ENCODE results near the gene COL4A2. TPM values are rescaled to one million over a fixed set of nuclear protein-coding genes. Genes with fewer than 3 reads are reported as not detected.

The COL4A2 gene
- polyA plus RNA-seq, 1 experiment: 208 TPM

DNA sequence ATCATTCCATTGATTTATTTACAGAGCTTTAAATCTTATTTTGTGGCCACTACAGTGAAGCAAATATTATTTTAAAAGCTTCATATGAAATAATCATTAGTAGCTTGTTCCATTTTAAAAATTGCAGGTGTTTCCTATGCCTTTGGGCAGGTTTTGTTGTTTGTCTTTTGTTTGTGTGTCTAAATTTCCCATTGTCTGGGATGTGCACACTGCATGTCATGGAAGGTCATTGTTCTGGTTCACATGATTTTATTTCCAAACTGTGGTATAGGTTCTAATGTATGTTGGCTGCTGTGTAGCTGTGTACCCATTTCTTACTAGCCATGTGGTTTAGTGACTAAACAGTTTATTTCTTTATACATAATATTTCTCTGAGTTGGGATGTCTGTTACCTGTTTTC lies 65.6 kb downstream of the COL4A2 start:
- CTCF ChIA-PET: no interaction called here

DNA sequence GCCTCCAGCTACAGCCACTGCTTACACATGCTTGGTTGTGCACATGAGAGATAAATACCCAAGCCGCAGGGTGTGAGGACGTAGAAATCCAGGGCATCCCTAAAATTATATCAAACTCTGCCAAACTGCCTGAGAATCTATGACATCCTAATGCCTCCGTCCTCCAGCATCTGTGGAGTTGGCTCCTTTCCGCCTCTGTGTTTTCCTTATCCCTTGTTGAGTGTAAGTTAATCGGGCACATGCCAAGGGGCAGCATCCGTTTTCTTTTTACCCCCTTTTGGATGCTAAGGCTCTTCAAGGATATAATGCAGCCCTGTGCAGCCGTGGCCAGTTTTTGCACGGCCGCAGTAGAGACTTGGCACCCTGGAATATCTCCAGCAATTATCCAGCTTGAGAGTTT lies 66.5 kb downstream of the COL4A2 start:
- TF ChIP-seq, protein P1, sequence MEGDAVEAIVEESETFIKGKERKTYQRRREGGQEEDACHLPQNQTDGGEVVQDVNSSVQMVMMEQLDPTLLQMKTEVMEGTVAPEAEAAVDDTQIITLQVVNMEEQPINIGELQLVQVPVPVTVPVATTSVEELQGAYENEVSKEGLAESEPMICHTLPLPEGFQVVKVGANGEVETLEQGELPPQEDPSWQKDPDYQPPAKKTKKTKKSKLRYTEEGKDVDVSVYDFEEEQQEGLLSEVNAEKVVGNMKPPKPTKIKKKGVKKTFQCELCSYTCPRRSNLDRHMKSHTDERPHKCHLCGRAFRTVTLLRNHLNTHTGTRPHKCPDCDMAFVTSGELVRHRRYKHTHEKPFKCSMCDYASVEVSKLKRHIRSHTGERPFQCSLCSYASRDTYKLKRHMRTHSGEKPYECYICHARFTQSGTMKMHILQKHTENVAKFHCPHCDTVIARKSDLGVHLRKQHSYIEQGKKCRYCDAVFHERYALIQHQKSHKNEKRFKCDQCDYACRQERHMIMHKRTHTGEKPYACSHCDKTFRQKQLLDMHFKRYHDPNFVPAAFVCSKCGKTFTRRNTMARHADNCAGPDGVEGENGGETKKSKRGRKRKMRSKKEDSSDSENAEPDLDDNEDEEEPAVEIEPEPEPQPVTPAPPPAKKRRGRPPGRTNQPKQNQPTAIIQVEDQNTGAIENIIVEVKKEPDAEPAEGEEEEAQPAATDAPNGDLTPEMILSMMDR (IDR thresholded peaks at IDR 0.05; ENCODE audit: low read depth, low read length): no peak
- CTCF ChIA-PET: no interaction called here
- DNase-seq (ENCODE audit: low read depth, low spot score): no peak

More for the DNA sequence above, 65.6 kb downstream of the COL4A2 start:
- Histone ChIP-seq H3K27ac (ENCODE audit: low read depth, low read length) (no peak overlapping the region), H3K4me3 (ENCODE audit: low read depth, low read length) (no peak overlapping the region), H3K9me3 (ENCODE audit: control insufficient read depth, insufficient read depth, low read length) (no peaks in the 10 kb centered on the region), H3K27me3 (ENCODE audit: control insufficient read depth, insufficient read depth, low read length) (no peaks in the 10 kb centered on the region)
- TF ChIP-seq, protein P1 (IDR thresholded peaks at IDR 0.05; ENCODE audit: low read depth, low read length): no peak
- POLR2A ChIA-PET: no interaction called here
- DNase-seq (ENCODE audit: low read depth, low spot score): no peak

DNA sequence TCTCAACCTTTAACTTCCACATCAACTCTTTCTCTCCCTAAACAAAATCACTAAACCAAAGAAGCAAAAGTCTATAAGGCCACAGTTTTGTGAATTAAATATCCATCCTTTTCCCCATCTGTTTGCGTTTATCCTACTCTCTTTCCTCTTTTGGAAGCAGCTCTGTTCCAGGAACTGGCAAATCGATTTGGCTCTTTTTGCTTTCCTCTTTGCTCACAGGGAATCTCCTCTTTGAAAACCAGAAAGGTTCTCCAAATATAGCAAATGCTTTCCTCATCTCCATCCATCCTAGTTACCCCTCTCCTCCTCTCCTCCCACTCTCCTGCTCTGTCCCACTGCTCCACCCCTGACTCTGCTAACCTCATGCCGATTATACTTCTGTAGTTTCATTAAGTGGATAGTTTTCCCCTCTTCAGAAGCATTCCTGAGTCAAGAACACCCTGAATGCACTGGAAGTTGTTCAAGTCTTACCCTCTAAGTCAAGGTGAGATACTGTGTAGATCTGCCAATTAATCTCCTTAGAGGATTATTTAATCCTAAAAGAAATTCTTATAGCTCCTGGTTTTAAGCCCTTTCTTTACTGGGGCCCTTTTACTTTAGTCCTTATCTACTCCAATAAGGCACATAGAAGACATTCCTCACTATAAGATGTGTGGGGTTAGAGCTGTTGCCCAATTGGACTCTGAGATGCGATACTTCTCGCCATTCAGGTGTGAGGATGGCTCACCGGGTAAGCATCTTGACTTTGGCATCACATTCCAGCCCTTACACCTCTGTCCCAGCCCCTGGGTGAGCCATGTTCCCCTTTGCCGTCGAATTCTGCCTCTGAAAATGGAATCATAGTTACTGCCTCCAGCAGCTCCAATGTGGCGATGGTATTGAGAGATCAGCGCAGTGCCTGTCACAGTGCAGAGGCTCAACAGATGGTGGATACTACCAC lies 67.6 kb downstream of the COL4A2 start:
- Histone ChIP-seq H3K9me3 (ENCODE audit: control insufficient read depth, insufficient read depth, low read length) (no peaks in the 10 kb centered on the region), H3K27me3 (ENCODE audit: control insufficient read depth, insufficient read depth, low read length) (no peaks in the 10 kb centered on the region), H3K27ac (ENCODE audit: low read depth, low read length) (no peak overlapping the region), H3K4me3 (ENCODE audit: low read depth, low read length) (no peak overlapping the region)
- DNase-seq (ENCODE audit: low read depth, low spot score): no peak
- ChIA-PET CTCF (interaction anchor here (0.7 kb wide), 1 partner anchor 9 kb away, joined by 3 read pairs; no protein-coding TSS in a partner anchor), POLR2A (no interaction called here)
- TF ChIP-seq, protein P1 (IDR thresholded peaks at IDR 0.05; ENCODE audit: low read depth, low read length): no peak

More for the DNA sequence above, 66.5 kb downstream of the COL4A2 start:
- POLR2A ChIA-PET: no interaction called here
- H3K27me3 ChIP-seq (ENCODE audit: control insufficient read depth, insufficient read depth, low read length): no peaks in the 10 kb centered on the region
- H3K4me3 ChIP-seq (ENCODE audit: low read depth, low read length): no peak overlapping the region
- H3K27ac ChIP-seq (ENCODE audit: low read depth, low read length): no peak overlapping the region
- no peaks in the 10 kb centered on the region for H3K9me3 ChIP-seq (ENCODE audit: control insufficient read depth, insufficient read depth, low read length)

DNA sequence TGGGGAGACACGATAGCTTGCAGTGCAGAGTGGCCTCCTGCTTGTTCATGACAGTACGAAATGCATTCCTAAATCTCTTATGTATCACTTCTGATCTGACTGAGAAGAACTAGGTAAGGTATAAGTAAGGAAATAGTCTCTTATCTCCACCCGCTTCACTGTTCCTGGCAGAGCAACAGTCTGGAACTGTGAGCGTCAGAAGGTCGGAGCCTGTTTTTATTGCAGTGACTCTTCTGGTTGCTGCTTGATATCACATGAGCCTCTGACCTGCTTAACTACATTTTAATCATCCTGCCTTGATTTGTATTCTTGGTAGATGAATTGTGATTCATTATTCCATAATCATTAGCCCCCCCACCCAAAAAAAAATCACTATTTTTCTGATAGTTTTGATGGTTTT lies 69.0 kb downstream of the COL4A2 start:
- Histone ChIP-seq H3K27me3 (ENCODE audit: control insufficient read depth, insufficient read depth, low read length) (no peaks in the 10 kb centered on the region), H3K4me3 (ENCODE audit: low read depth, low read length) (no peak overlapping the region), H3K9me3 (ENCODE audit: control insufficient read depth, insufficient read depth, low read length) (no peaks in the 10 kb centered on the region), H3K27ac (ENCODE audit: low read depth, low read length) (no peak overlapping the region)
- CTCF ChIA-PET: no interaction called here
- POLR2A ChIA-PET: no interaction called here
- TF ChIP-seq, protein P1 (IDR thresholded peaks at IDR 0.05; ENCODE audit: low read depth, low read length): no peak
- DNase-seq (ENCODE audit: low read depth, low spot score): no peak

DNA sequence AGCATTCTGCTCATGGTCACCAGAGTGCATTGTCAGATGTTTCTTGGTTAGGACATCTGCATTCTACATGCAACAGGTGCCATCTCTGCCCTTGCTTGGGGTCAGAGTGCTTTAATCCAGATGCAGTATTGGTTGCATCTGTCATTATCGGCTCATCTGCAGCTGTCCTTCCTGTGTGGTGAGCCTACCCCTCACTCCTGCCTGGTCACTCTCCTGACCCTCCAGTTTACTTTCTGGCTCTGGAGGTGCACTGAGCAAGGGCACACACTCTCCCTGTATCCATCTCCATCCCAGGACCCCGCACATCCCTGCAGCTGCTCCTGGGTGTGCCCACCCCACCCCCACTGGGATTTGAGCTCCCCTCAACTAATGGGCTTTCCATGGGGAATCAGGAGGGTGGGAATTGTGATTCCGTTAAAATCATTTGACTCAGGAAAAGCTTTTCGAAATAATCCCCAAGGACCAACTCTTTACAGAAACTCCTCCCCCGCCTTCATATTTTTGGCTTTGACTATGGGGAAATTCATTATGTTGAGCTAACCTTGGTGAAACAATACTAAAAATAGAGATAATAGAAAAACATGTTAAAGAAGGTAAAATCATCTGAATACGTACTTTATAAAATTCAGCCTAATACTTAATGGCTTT lies 70.2 kb downstream of the COL4A2 start:
- no peak for DNase-seq (ENCODE audit: low read depth, low spot score)
- Histone ChIP-seq H3K9me3 (ENCODE audit: control insufficient read depth, insufficient read depth, low read length) (no peaks in the 10 kb centered on the region), H3K4me3 (ENCODE audit: low read depth, low read length) (no peak overlapping the region), H3K27me3 (ENCODE audit: control insufficient read depth, insufficient read depth, low read length) (no peaks in the 10 kb centered on the region), H3K27ac (ENCODE audit: low read depth, low read length) (no peak overlapping the region)
- ChIA-PET POLR2A (interaction anchor here (0.6 kb wide), 1 partner anchor 110 kb away, joined by 3 read pairs; no protein-coding TSS in a partner anchor), CTCF (no interaction called here)
- TF ChIP-seq, protein P1 (IDR thresholded peaks at IDR 0.05; ENCODE audit: low read depth, low read length): no peak
